ENCODE data around the gene DGCR2. TPM values are rescaled to one million over a fixed set of nuclear protein-coding genes. Genes with fewer than 3 reads are reported as not detected.

Gene DGCR2
- polyA plus RNA-seq, 1 donor from 2014 or later, result 67.1 TPM

GRCh38 chr22:19098157-19098556 lies 24.1 kb downstream of the DGCR2 start:
- Histone ChIP-seq H3K9me2 (ENCODE audit: insufficient read depth, low read length) (no peaks in the 10 kb centered on the region), H3K4me2 (ENCODE audit: low read length) (no peak overlapping the region), H3K27me3 (ENCODE audit: insufficient read depth, low read depth, low read length) (no peaks in the 10 kb centered on the region), H3K9ac (ENCODE audit: low read length) (no peak overlapping the region), H2AFZ (ENCODE audit: low read depth, low read length) (no peak overlapping the region), H3K36me3 (ENCODE audit: insufficient read depth, low read length) (no peaks in the 10 kb centered on the region), H3K9me3 (ENCODE audit: low read length) (peaks cover 3% of the 10 kb centered on the region), H4K20me1 (ENCODE audit: insufficient read depth) (no peaks in the 10 kb centered on the region), H3K4me3 (ENCODE audit: low read length) (no peak overlapping the region), H3K79me2 (replicated peaks; ENCODE audit: insufficient read depth, low read length) (peaks cover 12% of the 10 kb centered on the region), H3K27ac (ENCODE audit: low read length) (no peak overlapping the region), H3F3A (ENCODE audit: insufficient read depth, low read length, poor library complexity, severe bottlenecking) (no peaks in the 10 kb centered on the region)
- TF ChIP-seq SMC3 (conservative IDR thresholded peaks at IDR 0.05; ENCODE audit: poor library complexity), result no peak
- TF ChIP-seq TAF1 (IDR thresholded peaks at IDR 0.05; ENCODE audit: low read depth), result no peak
- TF ChIP-seq, protein P1, sequence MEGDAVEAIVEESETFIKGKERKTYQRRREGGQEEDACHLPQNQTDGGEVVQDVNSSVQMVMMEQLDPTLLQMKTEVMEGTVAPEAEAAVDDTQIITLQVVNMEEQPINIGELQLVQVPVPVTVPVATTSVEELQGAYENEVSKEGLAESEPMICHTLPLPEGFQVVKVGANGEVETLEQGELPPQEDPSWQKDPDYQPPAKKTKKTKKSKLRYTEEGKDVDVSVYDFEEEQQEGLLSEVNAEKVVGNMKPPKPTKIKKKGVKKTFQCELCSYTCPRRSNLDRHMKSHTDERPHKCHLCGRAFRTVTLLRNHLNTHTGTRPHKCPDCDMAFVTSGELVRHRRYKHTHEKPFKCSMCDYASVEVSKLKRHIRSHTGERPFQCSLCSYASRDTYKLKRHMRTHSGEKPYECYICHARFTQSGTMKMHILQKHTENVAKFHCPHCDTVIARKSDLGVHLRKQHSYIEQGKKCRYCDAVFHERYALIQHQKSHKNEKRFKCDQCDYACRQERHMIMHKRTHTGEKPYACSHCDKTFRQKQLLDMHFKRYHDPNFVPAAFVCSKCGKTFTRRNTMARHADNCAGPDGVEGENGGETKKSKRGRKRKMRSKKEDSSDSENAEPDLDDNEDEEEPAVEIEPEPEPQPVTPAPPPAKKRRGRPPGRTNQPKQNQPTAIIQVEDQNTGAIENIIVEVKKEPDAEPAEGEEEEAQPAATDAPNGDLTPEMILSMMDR (IDR thresholded peaks at IDR 0.05; ENCODE audit: poor library complexity, severe bottlenecking), result no peak
- TF ChIP-seq EP300 (conservative IDR thresholded peaks at IDR 0.05; ENCODE audit: poor library complexity, severe bottlenecking), result no peak
- no peak for TF ChIP-seq MXI1 (conservative IDR thresholded peaks at IDR 0.05; ENCODE audit: poor library complexity, severe bottlenecking)
- no peak for TF ChIP-seq POLR2AphosphoS5 (IDR thresholded peaks at IDR 0.05)
- no peak for TF ChIP-seq EZH2 (IDR thresholded peaks at IDR 0.05; ENCODE audit: borderline replicate concordance, insufficient read depth, low read length, poor library complexity, severe bottlenecking)
- TF ChIP-seq, protein P2, sequence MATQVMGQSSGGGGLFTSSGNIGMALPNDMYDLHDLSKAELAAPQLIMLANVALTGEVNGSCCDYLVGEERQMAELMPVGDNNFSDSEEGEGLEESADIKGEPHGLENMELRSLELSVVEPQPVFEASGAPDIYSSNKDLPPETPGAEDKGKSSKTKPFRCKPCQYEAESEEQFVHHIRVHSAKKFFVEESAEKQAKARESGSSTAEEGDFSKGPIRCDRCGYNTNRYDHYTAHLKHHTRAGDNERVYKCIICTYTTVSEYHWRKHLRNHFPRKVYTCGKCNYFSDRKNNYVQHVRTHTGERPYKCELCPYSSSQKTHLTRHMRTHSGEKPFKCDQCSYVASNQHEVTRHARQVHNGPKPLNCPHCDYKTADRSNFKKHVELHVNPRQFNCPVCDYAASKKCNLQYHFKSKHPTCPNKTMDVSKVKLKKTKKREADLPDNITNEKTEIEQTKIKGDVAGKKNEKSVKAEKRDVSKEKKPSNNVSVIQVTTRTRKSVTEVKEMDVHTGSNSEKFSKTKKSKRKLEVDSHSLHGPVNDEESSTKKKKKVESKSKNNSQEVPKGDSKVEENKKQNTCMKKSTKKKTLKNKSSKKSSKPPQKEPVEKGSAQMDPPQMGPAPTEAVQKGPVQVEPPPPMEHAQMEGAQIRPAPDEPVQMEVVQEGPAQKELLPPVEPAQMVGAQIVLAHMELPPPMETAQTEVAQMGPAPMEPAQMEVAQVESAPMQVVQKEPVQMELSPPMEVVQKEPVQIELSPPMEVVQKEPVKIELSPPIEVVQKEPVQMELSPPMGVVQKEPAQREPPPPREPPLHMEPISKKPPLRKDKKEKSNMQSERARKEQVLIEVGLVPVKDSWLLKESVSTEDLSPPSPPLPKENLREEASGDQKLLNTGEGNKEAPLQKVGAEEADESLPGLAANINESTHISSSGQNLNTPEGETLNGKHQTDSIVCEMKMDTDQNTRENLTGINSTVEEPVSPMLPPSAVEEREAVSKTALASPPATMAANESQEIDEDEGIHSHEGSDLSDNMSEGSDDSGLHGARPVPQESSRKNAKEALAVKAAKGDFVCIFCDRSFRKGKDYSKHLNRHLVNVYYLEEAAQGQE (IDR thresholded peaks at IDR 0.05; ENCODE audit: borderline replicate concordance), result no peak
- TF ChIP-seq RAD21 (conservative IDR thresholded peaks at IDR 0.05), result no peak

- Histone ChIP-seq H3K36me3 (ENCODE audit: insufficient read depth, low read length) (no peaks in the 10 kb centered on the region), H3K27me3 (ENCODE audit: insufficient read depth, low read depth, low read length) (no peaks in the 10 kb centered on the region), H3K9me3 (ENCODE audit: low read length) (peaks cover 3% of the 10 kb centered on the region), H2AFZ (ENCODE audit: low read depth, low read length) (no peak overlapping the region), H3K4me2 (ENCODE audit: low read length) (no peak overlapping the region), H3K79me2 (replicated peaks; ENCODE audit: insufficient read depth, low read length) (peaks cover 12% of the 10 kb centered on the region), H4K20me1 (ENCODE audit: insufficient read depth) (no peaks in the 10 kb centered on the region), H3K9me2 (ENCODE audit: insufficient read depth, low read length) (no peaks in the 10 kb centered on the region), H3F3A (ENCODE audit: insufficient read depth, low read length, poor library complexity, severe bottlenecking) (no peaks in the 10 kb centered on the region), H3K4me3 (ENCODE audit: low read length) (no peak overlapping the region), H3K9ac (ENCODE audit: low read length) (no peak overlapping the region), H3K27ac (ENCODE audit: low read length) (no peak overlapping the region)
- no peak for TF ChIP-seq EP300 (conservative IDR thresholded peaks at IDR 0.05; ENCODE audit: poor library complexity, severe bottlenecking)
- TF ChIP-seq, protein P1 (IDR thresholded peaks at IDR 0.05; ENCODE audit: poor library complexity, severe bottlenecking), result no peak
- TF ChIP-seq EZH2 (IDR thresholded peaks at IDR 0.05; ENCODE audit: borderline replicate concordance, insufficient read depth, low read length, poor library complexity, severe bottlenecking), result no peak
- no peak for TF ChIP-seq TAF1 (IDR thresholded peaks at IDR 0.05; ENCODE audit: low read depth)
- no peak for TF ChIP-seq POLR2AphosphoS5 (IDR thresholded peaks at IDR 0.05)
- TF ChIP-seq RAD21 (conservative IDR thresholded peaks at IDR 0.05), result no peak
- TF ChIP-seq, protein P2 (IDR thresholded peaks at IDR 0.05; ENCODE audit: borderline replicate concordance), result no peak
- TF ChIP-seq SMC3 (conservative IDR thresholded peaks at IDR 0.05; ENCODE audit: poor library complexity), result no peak
- no peak for TF ChIP-seq MXI1 (conservative IDR thresholded peaks at IDR 0.05; ENCODE audit: poor library complexity, severe bottlenecking)
These were observed 24.7 kb downstream of the DGCR2 start for GRCh38 chr22:19097518-19097917.
